ENCODE measurements around the gene CHST14.
A peak's percentile ranks its signal among the peaks of the same experiment; 100 is the strongest.

Gene CHST14

DNA sequence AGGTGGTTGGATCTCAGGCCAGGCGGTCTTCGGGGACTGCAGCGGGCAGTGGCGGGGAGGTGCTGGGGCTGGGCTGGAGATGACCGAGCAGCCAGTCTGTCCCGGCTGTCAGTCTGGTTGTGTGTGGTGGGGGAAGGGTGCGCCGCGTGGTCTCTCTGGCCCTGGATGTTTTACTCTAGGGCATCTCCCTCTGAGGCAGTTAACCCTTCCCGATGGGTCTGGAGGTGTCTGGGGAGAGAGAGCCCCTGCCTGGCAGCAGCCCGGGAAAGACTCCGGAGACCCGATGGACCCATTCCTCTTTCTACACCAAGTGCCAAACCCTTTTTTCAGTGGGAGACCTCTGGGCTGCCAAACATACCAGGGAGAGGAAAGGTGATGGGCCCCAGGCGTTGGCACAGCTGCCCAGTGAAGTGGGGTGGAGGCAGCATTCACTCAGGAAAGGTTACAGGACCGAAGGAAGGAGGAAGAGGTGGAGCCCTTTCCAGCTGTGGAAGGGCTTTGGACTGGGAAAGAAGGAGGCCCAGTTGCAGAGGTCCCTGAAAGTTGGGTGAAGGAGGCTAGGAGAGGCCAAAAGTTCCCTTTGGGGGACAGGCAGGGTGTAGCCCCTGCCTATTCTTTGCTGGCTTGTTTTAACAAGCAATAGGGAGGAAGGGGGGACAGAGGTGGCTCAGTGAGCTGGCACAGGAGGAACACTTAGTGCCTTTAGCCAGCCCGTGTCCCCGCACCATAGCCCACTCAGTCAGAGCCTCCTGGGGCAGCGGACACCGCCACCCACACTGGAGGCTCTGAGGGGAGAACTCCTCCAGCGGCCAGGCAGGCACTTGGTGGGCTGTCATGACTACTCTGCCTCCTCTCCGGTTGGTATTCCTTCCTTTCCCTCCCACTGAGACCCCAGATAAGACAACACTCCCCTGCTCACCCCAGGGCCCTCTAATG, 32.8 kb upstream of the CHST14 start:
- DNase-seq (ENCODE audit: low read depth): no peak
- no peak overlapping the region for H3K4me3 ChIP-seq (ENCODE audit: low read depth, low read length)
- TF ChIP-seq, protein P1, sequence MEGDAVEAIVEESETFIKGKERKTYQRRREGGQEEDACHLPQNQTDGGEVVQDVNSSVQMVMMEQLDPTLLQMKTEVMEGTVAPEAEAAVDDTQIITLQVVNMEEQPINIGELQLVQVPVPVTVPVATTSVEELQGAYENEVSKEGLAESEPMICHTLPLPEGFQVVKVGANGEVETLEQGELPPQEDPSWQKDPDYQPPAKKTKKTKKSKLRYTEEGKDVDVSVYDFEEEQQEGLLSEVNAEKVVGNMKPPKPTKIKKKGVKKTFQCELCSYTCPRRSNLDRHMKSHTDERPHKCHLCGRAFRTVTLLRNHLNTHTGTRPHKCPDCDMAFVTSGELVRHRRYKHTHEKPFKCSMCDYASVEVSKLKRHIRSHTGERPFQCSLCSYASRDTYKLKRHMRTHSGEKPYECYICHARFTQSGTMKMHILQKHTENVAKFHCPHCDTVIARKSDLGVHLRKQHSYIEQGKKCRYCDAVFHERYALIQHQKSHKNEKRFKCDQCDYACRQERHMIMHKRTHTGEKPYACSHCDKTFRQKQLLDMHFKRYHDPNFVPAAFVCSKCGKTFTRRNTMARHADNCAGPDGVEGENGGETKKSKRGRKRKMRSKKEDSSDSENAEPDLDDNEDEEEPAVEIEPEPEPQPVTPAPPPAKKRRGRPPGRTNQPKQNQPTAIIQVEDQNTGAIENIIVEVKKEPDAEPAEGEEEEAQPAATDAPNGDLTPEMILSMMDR (conservative IDR thresholded peaks at IDR 0.05; ENCODE audit: low read depth, low read length): no peak

DNA sequence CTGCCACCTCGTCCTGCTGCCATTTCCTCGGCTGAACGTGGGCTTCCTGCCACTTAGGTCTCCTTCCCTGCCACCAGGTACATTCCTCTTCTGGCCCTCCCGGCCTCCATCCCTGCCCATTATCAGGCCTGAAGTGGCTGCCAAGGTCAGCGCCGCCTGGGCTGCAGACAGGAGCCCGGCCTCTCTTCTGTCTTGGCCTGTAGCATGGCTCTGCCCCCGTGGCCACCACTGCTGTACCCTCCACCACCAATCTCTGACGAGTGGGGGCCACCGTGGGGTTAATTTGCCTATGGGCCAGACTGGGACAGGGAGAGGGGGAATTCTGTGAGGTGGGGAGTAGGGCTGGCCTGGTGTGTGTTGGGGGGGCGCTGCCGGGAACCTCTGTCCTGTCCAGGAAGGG, 32.1 kb upstream of the CHST14 start:
- no peak for DNase-seq (ENCODE audit: low read depth)
- TF ChIP-seq, protein P1 (conservative IDR thresholded peaks at IDR 0.05; ENCODE audit: low read depth, low read length): no peak
- H3K4me3 ChIP-seq (ENCODE audit: low read depth, low read length): no peak overlapping the region

DNA sequence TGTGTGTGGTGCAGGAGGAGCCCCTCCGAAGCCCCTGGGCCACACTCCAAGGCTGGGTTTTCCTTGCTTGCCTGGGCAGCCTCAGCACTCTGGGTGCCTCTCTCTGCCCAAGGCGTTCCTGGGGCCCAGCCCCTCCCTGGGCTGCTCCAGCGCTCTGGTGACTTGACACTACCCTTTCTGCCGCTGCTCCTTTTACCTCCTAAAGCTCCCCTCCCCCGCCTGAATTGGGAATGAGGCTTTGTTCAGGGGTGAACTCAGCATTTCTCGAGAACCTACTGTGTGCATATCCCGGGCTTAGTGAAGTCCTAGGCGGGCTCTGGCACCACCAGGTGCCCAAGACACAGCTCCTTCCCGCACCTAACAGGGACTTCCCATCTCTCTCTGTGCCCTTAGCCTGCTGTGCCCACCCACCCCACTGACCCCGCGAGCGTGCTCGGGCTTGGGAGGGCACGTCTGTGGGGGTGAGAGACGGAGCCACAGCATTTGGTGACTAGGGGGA, 31.3 kb upstream of the CHST14 start:
- H3K4me3 ChIP-seq (ENCODE audit: low read depth, low read length): peak overlapping the region; percentile 61
- peak; percentile 10 for DNase-seq (ENCODE audit: low read depth)
- TF ChIP-seq, protein P1 (conservative IDR thresholded peaks at IDR 0.05; ENCODE audit: low read depth, low read length): no peak

DNA sequence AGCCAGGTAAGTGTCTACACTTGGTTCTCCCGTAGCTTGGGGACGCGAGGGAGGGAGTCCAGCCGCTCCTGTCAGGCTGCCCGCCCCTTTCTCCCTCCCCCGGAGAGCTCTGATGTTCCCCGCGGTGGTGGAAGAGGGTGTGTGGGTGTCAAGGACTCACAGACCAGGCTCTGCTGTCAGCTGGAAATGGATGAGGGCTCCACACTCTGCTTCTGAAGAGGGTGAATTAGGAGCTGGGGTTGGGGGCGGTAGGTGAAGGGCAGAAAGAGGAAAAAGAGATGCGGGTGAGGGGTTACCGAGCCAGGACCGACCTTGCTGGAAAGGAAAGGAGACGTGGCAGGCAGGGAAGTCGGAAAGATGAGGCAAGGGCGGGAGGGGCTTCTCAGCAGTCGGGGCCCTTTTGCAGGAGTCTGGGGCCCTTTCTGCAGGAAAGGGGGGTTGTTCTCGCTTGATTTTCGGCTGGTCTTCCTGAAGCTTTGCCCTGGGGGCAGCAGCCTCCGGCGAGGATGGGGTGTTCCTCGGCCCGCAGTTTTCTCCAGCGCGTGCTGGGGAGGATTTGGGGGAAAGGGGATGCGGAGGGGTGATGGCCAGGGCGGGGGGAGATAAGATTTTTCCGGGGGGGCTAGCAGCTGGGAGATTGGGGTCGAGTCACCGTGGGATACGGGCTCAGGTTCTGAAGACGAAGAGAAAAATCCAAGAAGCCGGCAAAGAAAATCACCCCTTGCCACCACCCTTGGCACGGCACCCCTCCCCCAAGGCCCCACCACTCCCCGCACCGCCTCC, 30.6 kb upstream of the CHST14 start:
- TF ChIP-seq, protein P1 (conservative IDR thresholded peaks at IDR 0.05; ENCODE audit: low read depth, low read length): no peak
- H3K4me3 ChIP-seq (ENCODE audit: low read depth, low read length): peak overlapping the region; percentile 61
- peak; percentile 36 for DNase-seq (ENCODE audit: low read depth)

DNA sequence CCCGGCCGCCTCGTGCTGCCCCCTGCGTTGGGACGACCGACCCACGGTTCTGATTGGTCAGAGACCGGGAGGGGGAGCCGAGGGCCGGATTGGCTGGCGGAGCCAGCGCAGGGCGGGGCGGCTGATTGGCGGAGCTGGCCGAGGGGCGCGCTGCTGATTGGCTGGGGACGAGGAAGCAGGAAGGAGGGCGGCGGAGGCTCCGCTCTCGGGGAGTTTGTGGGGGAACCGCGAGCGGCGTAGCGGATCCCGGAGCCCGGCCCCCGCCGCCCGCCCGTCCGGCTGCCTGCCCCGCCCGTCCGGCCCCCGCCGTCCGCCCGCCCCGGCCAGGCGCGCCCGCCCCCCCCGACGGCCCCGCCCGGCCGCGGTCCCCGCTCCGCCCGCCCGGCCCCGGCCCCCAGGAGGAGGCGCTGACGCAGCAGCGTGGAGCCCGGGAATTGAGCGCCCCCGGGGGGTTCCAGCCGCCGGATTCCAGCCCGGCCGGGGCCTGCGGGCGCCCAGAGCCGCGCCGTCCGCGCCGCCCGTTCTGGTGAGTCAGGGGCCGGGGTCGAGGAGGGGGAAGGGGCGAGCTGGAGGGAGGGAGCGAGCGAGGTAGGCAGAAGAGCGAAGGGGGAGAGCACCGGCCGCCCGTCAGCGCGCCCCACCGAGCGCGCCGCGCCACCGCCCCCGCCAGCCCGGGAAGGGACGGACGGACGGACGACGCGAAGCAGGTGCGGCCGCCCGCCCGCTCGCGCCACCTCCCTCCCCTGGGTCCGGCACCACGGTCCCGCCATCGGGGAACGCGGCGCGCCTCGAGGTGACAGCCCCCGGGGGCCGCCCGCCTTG, 29.8 kb upstream of the CHST14 start, which contains the start of gene BAHD1:
Gene BAHD1, plus strand, starts transcription at position 211 of the 822 bp plus-strand sequence. CDS start 17,512 bp downstream, outside the sequence.
- TF ChIP-seq, protein P1 (conservative IDR thresholded peaks at IDR 0.05; ENCODE audit: low read depth, low read length): no peak
- peak; percentile 96 for DNase-seq (ENCODE audit: low read depth)
- peak within 1 kb of the TSS; percentile 71 for H3K4me3 ChIP-seq (ENCODE audit: low read depth, low read length)
